ENCODE measurements around the gene CCDC6.

GRCh38 chr10:59867590-59867989 lies 38.8 kb downstream of the CCDC6 start:
- no peak for TF ChIP-seq CTCF (IDR thresholded peaks at IDR 0.05)
- TF ChIP-seq POLR2A (IDR thresholded peaks at IDR 0.05): no peak
